OCI-LY7 (cell line): Measurements from ENCODE around the gene AFF3.

Experiments
- CTCF ChIP-seq: fragments of 200-600 bp; sonication (generic); conservative IDR thresholded peaks from 2 replicates; pipeline ENCODE4 v1.5.1; 2014; ENCODE audit warnings: mild to moderate bottlenecking, antibody characterized with exemption, low read length, moderate library complexity, mixed read lengths
- EZH2phosphoT487 ChIP-seq: fragments of 200-600 bp; sonication (generic); IDR thresholded peaks from 2 replicates; pipeline ENCODE4 v1.6.1; 2018; ENCODE audit warnings: low read depth, borderline replicate concordance, mild to moderate bottlenecking, mixed run types, antibody characterized with exemption, low read length, moderate library complexity, mixed read lengths

GRCh38 chr2:100130595-100131391 lies 11.6 kb downstream of the AFF3 start:
- no peak for TF ChIP-seq CTCF
- TF ChIP-seq EZH2phosphoT487 = no peak
